HFFc6 (cell line): ENCODE measurements around the gene FREM1. TPM values are rescaled to one million over a fixed set of nuclear protein-coding genes. Genes with fewer than 3 reads are reported as not detected.

Experiments
- DNase-seq: peaks from one replicate; pipeline ENCODE4 v3.0.0-alpha.2; 2018
- H3K27ac Mint-ChIP-seq: 2 replicates; pipeline ENCODE4 v1.8.0; 2020; ENCODE audit warnings: mild to moderate bottlenecking, mixed read lengths
- H3K27me3 Mint-ChIP-seq: 2 replicates; pipeline ENCODE4 v1.8.0; 2021; ENCODE audit warnings: mild to moderate bottlenecking, moderate library complexity, mixed read lengths; ENCODE audit not compliant: insufficient read depth
- H3K36me3 Mint-ChIP-seq: 2 replicates; pipeline ENCODE4 v1.8.0; 2021; ENCODE audit warnings: low read depth, mixed read lengths
- H3K4me1 Mint-ChIP-seq: 2 replicates; pipeline ENCODE4 v1.8.0; 2020; ENCODE audit warnings: low read depth, mixed read lengths
- H3K4me3 Mint-ChIP-seq: 2 replicates; pipeline ENCODE4 v1.8.0; 2020; ENCODE audit warnings: mild to moderate bottlenecking, moderate library complexity, mixed read lengths
- H3K9me3 Mint-ChIP-seq: 2 replicates; pipeline ENCODE4 v1.8.0; 2020; ENCODE audit warnings: mild to moderate bottlenecking, mixed read lengths
- CTCF ChIP-seq: fragments of 200-600 bp; sonication (generic); IDR thresholded peaks from 2 replicates; pipeline ENCODE4 v1.5.0; 2021; ENCODE audit warnings: antibody characterized with exemption, mild to moderate bottlenecking
- total RNA-seq, 6 experiments: library from RNA; stranded (reverse); fragmentation: NEBNext Ultra II Directional; extraction: Animal tissue kit (Norgen Biotek cat#: 25700); gene quantifications; 2 replicates in 1 of 6; 3 replicates in 5 of 6; pipeline ENCODE4 v1.2.3, GENCODE V29; 2021

The FREM1 gene
- total RNA-seq, 6 experiments from 2014 or later, result 0.03 to 0.16 (median 0.06) TPM; not detected in 2

- peaks cover 61% of the 10 kb centered on the region for H3K4me1 Mint-ChIP-seq
- no peak for TF ChIP-seq CTCF
- peaks cover 15% of the 10 kb centered on the region for H3K36me3 Mint-ChIP-seq
- H3K4me3 Mint-ChIP-seq, result peak overlapping the region; percentile 96
- DNase-seq, result peak; percentile 14
- peak overlapping the region; percentile 46; the same call in 1 of the 2 replicates for H3K27ac Mint-ChIP-seq
- no peaks in the 10 kb centered on the region for H3K9me3 Mint-ChIP-seq
- H3K27me3 Mint-ChIP-seq, result peaks cover 2% of the 10 kb centered on the region
These were observed 219.1 kb downstream of the FREM1 start for GRCh38 chr9:14690948-14691730.

GRCh38 chr9:14687042-14687719, 223.0 kb downstream of the FREM1 start:
- Mint-ChIP-seq H3K27ac (peak overlapping the region; percentile 76), H3K27me3 (peaks cover 2% of the 10 kb centered on the region; the same call in 1 of the 2 replicates), H3K36me3 (peaks cover 29% of the 10 kb centered on the region)

GRCh38 chr9:14686168-14686567, 224.1 kb downstream of the FREM1 start:
- H3K36me3 Mint-ChIP-seq, result peaks cover 35% of the 10 kb centered on the region
- no peaks in the 10 kb centered on the region for H3K9me3 Mint-ChIP-seq
- peak overlapping the region; percentile 76; the same call in 1 of the 2 replicates for H3K27ac Mint-ChIP-seq

More at GRCh38 chr9:14687042-14687719, 223.0 kb downstream of the FREM1 start:
- Mint-ChIP-seq H3K4me3 (peak overlapping the region; percentile 65), H3K4me1 (peaks cover 50% of the 10 kb centered on the region), H3K9me3 (no peaks in the 10 kb centered on the region)
- DNase-seq, result peak; percentile 89
- TF ChIP-seq CTCF, result no peak

More at GRCh38 chr9:14686168-14686567, 224.1 kb downstream of the FREM1 start:
- no peak for DNase-seq
- no peak overlapping the region for H3K4me3 Mint-ChIP-seq
- TF ChIP-seq CTCF, result no peak
- H3K27me3 Mint-ChIP-seq, result peaks cover 2% of the 10 kb centered on the region; the same call in 1 of the 2 replicates
- H3K4me1 Mint-ChIP-seq, result peaks cover 40% of the 10 kb centered on the region

Other genes with a start within 250 kb of the FREM1 start
- 10 to 100 TPM in 2 of 6 experiments, 1 to 10 TPM in 4; 6.7 to 10.4 (median 9.0) TPM for gene ZDHHC21, start 217.0 kb downstream of the FREM1 start, total RNA-seq
- gene CER1, start 187.7 kb downstream of the FREM1 start, total RNA-seq, result not detected